ENCODE data around the gene RIPK4.

- no peak for TF ChIP-seq POLR2A (IDR thresholded peaks at IDR 0.05)
- TF ChIP-seq, protein P1, sequence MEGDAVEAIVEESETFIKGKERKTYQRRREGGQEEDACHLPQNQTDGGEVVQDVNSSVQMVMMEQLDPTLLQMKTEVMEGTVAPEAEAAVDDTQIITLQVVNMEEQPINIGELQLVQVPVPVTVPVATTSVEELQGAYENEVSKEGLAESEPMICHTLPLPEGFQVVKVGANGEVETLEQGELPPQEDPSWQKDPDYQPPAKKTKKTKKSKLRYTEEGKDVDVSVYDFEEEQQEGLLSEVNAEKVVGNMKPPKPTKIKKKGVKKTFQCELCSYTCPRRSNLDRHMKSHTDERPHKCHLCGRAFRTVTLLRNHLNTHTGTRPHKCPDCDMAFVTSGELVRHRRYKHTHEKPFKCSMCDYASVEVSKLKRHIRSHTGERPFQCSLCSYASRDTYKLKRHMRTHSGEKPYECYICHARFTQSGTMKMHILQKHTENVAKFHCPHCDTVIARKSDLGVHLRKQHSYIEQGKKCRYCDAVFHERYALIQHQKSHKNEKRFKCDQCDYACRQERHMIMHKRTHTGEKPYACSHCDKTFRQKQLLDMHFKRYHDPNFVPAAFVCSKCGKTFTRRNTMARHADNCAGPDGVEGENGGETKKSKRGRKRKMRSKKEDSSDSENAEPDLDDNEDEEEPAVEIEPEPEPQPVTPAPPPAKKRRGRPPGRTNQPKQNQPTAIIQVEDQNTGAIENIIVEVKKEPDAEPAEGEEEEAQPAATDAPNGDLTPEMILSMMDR (IDR thresholded peaks at IDR 0.05) = no peak
These were observed 26.9 kb downstream of the RIPK4 start for GRCh38 chr21:41739936-41740335.

All from testis (tissue), 2 donors.